NCI-H82 treated with DMSO at 0.1 percent for 48 hours (cell line): Measurements from ENCODE around the gene SLC16A10.
"Not testable (repeated sequence)": the region's sequence is repeated elsewhere in the genome, so short reads cannot be mapped to it uniquely, and the experiment has no call there.

ENCODE experiments used
- DNase-seq: peaks from one replicate; lab custom pipeline; 2025; ENCODE audit not compliant: unreplicated experiment; lab: John Stamatoyannopoulos, UW

SLC16A10 gene

GRCh38 chr6:111087106-111087835, at the start of gene SLC16A10:
Gene SLC16A10, plus strand, starts transcription at chr6:111087503. Its CDS starts 250 bp downstream, at chr6:111087753.
- DNase-seq = peak; percentile 63

GRCh38 chr6:111038534-111039252, 48.6 kb upstream of the SLC16A10 start:
- DNase-seq = no peak

GRCh38 chr6:111041917-111042316, 45.4 kb upstream of the SLC16A10 start:
- DNase-seq = no peak

DNA sequence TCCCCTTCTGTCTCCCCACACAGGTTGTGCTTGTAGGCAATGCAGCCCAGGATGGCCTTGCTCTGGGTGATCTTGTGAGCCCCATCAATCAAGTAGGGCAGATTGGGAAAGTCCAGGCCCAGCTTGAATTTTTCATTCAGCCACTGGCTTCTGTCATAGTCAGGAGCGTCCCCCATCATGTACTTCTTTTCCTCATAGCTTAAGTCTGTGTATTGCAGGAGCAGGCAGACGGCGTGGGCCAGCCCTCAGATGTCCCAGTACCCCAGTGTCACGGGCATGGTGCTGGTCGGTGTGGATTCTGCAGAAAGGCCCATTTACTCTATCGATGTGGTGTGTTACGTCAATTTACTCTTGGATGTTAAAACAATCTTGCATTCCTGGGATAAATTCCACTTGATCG, 40.1 kb upstream of the SLC16A10 start:
- no peak for DNase-seq

DNA sequence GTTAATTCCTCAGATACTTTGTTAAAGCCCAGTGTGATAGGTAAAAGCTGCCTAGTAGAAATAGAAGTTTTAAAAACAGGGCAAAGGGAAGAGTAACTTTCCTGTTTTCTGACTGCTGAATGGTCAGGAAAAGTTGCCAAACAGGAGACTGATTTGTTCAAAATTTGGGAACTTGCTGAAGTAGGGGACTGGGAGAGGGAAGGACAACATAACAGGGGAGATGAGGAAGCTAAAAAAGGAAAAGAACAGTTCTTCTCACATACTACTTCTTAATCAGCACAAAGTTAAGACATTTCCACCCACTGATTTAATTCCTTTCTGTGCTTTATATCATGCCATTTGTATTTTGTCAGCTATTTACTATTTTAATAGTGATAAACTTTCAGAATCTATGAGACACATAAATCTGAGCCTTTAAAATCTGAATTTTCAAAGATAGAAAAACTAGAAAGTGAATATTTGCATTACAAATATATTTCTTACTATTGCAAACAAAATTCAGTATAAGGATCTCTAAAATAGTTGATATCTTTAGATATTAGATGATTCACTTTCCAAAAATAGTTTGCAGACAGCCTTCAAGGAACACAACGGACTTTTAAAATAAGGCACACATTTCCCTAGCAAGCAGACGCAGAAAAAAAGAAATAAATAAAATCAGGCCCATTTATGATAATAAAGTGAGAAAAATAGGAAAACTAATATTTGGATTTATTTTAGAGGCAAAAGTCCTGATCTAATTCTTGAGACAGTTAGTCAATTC, 36.9 kb upstream of the SLC16A10 start:
- no peak for DNase-seq

DNA sequence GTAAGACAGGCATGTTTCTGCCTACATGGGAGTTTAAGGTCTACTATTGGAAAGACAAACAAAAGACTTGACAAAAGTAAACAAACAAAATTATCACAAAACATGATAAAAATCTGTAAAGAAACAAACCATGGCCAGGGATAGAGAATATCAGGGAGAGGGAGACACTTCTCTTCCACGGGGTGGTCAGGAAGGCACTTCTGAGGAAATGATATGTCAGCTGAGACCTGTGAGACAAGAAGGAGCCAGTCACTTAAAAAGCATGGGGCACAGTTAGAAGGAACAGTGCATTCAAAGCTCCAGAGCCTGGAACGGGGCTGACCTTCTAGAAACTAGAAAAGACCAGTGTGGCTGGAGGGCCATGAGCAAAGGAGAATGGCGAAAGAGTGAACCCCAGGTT, 35.1 kb upstream of the SLC16A10 start:
- no peak for DNase-seq

- peak; percentile 58 for DNase-seq
Observed at GRCh38 chr6:111057074-111057752, 30.1 kb upstream of the SLC16A10 start.

GRCh38 chr6:111061508-111061907, 25.8 kb upstream of the SLC16A10 start:
- no peak for DNase-seq

DNA sequence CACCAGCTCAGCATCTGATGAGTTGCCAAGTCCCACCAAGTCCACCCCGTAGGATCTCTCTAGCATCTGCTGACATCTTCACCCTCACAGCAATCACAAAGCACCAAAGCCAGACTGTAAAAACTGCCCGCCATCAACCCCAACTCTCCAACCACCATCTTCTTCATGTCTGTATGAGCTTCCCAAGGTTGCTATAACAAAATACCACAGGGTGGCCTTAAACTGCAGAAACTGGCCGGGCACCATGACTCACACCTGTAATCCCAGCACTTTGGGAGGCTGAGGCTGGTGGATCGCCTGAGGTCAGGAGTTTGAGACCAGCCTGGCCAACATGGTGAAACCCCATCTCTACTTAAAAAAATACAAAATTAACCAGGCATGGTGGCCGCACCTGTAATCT, 25.3 kb upstream of the SLC16A10 start:
- DNase-seq = not testable (repeated sequence)

GRCh38 chr6:111062860-111063259, 24.4 kb upstream of the SLC16A10 start:
- not testable (repeated sequence) for DNase-seq

GRCh38 chr6:111068109-111068865, 19.0 kb upstream of the SLC16A10 start:
- DNase-seq = no peak

GRCh38 chr6:111068866-111069234, 18.5 kb upstream of the SLC16A10 start:
- DNase-seq = no peak

DNA sequence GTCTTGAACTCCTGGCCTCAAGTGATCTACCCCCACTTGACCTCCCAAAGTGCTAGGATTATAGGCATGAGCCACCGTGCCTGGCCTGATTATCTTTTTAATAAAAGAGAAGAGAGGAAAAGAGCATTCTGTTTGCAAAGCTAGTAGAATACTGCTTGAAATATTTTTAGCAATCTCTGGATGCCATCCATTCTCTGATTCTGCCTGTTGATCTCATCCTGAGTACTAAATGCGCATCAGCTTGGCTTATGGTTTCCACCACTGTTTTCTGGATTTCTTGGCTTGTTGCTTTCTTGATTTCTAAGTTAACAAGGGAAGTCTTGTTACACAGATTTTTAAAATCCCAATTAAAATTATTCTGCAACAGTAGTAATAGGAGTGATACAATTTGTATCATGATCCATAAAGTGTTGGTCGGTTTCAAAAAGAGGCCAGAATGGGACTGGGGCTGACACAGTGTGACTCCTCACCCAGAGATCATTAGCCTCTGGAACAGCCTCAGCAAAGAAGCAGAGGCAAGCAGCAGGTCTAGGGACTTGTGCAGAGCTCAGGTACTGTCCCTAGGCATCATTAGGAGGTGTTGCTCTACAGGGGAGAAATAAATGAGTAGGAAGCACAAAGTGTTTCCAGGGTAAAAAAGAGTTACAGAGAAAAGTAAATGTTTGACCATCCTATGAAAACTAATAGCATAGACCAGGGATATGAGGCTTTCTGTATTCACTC, 17.8 kb upstream of the SLC16A10 start:
- DNase-seq = no peak

- no peak for DNase-seq
Observed at GRCh38 chr6:111070105-111071005, 16.9 kb upstream of the SLC16A10 start.

GRCh38 chr6:111072801-111073360, 14.4 kb upstream of the SLC16A10 start:
- DNase-seq = no peak

- no peak for DNase-seq
Observed at GRCh38 chr6:111074311-111074710, 13.0 kb upstream of the SLC16A10 start.

GRCh38 chr6:111076024-111076695, 11.1 kb upstream of the SLC16A10 start:
- DNase-seq = no peak

GRCh38 chr6:111080698-111081097, 6.6 kb upstream of the SLC16A10 start:
- no peak for DNase-seq
